T follicular helper cell (primary cell): ENCODE results near the gene GGA3.
"Not testable (repeated sequence)": the region's sequence is repeated elsewhere in the genome, so short reads cannot be mapped to it uniquely, and the experiment has no call there.

ENCODE experiments used
- DNase-seq: peaks from one replicate; pipeline ENCODE4 v3.0.0-alpha.2; 2020; ENCODE audit warnings: low read depth

Gene GGA3

DNA sequence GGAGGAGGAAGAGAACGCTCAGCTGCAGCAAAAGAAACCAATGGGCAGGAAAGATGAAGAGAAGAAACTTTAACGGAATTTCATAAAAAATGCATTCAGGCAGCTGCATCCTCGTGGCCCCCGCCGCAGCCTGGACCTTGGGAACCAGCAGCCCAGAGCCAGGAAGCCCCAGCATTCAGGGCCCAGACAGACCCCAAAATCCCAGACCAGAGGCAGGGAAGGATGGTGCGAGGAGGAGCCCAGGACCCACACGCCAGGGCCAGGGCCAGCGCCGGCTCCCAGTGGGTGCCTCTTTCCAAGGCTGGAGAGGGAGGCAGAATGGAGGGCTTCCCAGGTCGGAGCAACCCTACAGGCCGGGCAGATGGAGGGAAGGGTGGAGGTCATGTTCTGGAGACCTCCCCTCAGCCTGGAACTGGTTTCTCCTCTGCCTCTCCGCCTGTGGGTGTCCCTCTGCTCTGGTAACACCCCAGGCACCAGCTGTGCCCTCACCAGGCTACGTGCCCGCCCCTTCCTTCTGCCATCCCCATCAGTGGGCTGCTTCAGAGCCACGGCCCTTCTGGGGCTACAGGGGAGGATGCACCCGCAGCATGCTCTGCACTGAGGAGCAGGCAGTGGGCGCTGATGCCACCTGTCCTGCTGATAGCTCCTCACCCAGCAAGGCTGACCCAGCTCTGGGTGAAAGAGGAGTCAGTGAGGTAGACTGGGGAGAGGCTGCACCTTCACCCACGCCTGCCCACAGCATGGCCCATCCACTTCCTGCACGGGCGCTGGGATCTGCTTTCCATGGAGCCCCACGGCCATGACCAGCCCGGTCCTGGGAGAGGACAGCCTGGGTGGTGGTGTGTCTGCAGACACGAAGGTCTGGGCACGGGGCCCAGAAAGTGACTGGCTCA is 10.8 kb upstream of the GGA3 start:
- DNase-seq: no peak

DNA sequence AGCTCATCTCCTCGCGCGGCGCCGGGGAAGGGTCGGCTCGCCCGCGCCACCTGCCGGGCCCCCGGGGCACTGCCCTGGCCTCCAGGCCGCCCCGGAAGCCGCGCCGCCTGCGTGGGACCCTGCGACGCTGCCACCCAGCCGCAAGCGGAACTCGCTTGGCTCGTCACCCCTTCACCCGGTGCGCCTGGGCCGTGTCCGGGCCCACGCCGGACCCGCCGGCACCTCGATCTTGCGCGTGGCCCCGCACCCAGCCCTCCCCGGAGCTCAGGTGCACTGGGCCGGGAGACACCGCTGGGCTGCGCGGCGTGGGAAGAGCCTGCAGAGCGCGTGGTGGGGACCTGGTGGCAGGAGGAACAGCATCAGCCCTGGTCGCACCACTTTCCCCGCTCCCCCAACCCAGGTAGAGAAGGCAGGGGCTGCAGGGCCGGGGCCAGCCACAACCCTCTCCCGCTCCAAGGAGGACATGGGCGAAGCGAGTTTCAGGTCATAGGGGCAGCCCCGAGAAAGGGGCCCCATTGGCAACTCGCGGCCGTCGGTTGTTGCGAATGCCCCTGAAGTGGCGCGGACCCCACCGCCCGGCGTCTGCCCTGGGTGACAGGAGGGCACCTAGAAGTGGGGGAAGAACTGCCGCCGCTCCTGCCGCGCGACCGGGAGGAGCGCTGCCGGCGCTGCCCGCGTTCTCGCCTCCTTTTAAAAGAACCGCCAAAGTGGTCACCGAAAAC is 10.0 kb upstream of the GGA3 start:
- peak; percentile 77 for DNase-seq

DNA sequence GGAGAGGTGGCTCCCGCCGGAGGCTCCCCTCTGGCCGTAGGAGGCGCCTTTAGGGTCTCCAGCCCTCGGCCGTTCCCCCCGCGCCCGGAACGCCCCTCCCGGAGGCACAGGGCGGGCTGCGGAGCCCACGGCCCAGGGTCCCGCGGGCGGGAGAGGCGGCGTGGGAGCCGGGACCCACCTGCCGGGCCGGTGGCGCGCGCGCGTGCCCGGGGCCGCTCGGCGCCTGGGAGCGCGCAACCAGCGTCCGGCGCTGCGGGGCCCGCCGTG is 9.5 kb upstream of the GGA3 start, which contains the start of gene MIF4GD:
Gene MIF4GD, minus strand, starts transcription at position 266 of the 267 bp plus-strand sequence. CDS start 1,036 bp downstream, outside the sequence.
- no peak for DNase-seq

DNA sequence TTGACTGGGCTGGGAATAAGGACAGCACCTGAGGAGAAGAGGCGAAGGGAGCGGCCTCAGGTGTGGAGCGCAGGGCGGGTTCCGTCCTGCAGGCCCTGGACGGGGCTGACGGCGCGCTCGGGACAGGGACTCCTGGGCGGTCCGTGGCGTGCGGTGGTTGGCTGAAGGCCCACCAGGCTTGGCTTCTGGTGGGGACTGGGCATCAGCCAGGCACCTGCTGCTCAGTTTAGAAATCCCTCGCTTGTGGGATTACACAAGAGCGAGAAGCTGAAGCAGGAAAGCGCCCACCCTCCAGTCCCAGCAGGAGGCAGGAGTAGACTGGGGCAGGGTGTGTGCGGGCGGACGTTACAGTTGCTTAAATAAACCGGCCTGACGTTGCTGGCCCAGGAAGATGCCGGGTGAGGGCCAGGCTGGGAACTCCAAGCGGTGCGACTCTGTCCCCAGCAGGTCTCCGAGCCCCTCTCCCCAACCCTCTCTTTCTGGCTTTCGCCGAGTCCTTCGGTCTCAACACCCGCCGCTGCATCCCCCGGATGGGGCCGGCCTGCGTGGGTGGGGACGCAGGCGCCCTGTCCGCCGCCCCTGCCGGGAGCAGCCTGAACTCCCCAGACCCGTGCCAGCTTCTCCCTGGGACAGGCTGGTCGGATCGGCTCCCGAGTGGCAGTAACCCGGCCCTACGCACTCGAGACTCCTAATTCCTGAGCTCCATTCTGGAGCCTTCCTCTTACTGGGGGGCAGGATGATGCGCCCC is 9.0 kb upstream of the GGA3 start:
- DNase-seq: peak; percentile 15

DNA sequence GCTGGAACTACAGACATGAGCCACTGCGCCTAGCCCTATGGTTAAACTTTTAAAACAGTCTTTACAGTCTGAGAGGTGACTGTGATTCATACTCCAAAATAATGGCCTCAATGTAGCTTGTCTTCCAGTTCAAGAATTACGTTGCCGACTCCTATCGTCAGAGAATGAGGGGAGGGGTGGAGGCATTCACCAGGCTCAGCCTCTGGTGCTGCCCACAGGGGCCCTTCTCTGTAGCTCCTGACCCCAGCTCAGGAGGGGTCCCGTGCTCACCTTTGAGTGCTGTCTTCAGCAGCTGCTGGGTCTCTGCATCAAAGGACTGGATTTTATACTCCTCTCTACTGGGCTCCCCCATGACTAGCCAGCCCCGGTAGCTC is 8.4 kb upstream of the GGA3 start:
- no peak for DNase-seq

DNA sequence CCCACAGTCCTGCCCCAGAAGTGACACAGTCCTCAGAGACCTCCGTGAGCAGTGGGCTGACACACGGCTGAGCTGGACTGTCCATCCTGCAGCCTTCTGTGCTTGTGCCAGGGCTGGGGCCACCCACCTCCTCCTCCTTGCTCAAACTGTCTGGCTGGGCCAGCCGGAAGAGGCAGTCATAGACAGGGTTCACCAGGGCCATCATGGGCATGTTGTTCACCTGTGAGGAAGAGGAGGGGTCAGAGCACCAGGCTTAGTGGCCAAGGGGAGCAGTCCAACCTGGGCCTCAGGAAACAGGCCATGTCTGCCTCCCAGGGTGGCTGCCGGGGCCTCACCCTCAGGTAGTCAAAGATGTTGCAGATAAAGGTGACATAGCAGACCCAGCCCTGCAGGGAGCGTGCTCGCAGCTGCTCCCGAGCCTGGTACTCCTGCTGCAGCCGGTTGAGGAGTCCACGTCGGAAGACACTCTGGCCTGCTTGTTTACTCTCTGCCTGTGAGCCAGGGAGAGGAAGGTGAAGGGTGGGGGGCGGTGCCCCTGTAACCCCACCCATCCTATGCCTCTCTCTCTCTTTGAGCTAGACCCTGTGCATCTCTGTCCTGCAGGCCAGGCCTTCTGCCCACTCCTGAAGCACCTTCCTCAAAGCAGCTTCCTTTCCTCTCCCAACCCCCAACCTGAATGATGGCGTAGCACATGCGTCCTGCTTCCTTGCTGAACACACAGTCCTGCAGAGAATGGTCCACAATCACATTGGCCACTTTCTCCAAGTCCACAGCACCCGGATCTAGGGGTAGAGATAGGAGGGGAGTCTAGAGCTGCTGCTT is 6.2 kb upstream of the GGA3 start:
- no peak for DNase-seq

DNA sequence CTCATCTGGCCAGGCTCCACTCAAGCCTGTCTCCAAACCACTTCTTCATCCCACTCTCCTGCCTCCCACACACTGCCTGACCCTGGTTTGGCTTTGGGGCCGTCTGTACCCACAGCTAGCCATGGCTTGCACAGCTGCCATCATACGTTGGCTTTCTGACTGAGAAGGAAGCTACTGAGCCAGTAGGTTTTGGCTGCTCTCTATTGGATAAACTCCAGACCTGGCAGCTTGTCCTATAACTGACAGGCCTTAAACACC is 5.7 kb upstream of the GGA3 start:
- no peak for DNase-seq

DNA sequence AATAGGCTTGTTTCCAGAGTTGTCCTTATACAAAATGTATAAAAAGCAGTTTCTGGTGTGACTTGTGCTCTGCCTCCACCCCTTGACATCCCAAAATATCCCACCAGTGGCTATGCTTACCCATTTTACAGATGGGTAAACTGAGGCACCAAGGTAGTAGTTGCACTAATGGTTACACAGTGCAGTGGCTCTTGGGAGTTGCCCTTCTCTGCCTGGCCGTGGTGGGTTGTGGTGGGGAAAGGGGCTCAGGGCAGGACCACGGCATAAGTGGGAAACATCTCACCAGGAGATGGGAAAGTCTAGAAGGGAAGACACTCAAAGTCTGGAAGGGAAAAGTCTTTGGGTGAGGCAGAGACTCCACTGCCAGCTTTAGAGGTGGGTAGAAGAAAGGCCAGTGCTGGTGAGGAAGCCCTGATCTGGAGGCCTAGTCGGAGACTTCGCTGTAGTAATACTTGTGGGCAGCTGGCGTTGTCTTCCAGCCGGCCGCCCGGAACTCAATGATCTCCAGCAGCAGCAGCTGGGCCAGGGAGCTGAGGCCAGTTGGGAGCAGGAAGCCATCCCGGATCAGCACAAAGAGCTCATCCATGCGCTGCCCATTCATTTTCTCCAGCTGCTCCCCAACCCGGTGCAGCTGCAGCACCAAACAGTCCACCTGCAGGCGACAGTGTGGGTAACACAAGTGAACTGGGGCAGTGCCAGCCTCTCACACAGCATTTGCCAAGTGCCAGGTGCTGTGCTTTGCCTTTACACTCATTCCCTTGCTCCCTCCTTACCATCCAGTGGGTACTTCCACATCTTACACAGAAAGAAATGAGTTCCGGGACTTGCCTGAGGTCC is 5.1 kb upstream of the GGA3 start:
- DNase-seq: no peak

DNA sequence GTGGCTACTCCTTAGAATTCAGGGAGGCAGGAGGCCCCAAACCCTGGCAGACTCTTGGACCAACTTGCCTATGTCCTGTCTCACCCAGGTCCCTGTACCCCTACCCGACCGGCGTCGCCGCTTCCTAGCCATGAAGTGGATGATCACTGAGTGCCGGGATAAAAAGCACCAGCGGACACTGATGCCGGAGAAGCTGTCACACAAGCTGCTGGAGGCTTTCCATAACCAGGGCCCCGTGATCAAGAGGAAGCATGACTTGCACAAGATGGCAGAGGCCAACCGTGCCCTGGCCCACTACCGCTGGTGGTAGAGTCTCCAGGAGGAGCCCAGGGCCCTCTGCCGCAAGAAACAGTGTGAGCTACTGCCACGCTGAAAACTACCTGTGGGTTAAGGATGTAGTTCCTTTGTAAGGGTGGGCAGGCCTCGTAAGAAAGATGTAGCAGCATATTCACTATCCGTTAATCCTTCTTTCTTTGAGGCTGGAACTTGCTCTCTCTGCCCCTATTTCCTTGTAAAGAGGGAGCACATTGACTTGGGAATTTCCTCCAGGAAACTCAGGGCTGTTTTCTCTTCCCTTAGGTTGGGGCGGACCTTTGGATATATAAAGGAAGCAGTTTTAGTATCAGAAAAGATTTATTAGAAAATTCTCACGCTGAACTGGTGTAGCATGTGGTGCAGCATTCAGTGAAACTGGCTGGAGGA is 4.4 kb upstream of the GGA3 start:
- DNase-seq: no peak

DNA sequence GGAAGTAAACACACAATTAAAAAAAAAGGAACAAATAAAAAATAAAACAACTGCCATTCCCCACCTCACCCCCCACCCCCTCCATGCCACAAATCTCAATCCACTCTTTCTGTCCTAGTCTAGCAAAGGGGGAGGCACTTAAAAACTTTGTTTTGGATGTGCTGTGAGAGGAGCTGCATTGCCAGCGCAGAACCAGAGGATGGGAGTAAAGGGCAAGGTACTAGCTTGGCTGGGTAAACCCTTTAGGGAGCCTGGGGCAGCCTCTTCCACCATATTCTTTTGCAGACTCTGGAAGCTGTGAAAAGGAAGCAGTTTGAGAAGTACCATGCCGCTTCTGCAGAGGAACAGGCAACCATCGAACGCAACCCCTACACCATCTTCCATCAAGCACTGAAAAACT is 1.6 kb upstream of the GGA3 start:
- no peak for DNase-seq

DNA sequence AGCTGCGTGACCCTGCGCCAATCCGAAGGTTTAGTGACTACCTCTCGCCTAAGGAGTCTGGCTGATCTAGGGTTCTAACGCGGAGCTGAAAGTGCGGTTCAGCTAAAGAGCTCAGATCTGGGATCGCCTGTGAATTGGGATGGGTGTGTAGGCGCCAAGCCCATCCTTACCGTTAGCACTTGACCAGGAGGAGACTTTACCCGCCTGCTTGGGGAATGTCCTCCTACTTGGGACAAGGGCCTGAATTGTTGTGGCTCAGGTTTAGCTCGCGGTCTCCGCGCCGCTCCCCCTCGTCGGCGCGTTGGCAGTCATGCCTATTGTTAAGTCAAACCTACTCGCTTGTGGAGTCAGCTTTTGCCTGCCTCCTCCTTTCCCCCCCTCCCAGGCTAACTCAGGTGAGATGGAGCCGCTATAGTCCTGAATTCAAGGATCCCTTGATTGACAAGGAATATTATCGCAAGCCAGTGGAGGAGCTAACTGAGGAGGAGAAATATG is 753 bp upstream of the GGA3 start:
- no peak for DNase-seq

DNA sequence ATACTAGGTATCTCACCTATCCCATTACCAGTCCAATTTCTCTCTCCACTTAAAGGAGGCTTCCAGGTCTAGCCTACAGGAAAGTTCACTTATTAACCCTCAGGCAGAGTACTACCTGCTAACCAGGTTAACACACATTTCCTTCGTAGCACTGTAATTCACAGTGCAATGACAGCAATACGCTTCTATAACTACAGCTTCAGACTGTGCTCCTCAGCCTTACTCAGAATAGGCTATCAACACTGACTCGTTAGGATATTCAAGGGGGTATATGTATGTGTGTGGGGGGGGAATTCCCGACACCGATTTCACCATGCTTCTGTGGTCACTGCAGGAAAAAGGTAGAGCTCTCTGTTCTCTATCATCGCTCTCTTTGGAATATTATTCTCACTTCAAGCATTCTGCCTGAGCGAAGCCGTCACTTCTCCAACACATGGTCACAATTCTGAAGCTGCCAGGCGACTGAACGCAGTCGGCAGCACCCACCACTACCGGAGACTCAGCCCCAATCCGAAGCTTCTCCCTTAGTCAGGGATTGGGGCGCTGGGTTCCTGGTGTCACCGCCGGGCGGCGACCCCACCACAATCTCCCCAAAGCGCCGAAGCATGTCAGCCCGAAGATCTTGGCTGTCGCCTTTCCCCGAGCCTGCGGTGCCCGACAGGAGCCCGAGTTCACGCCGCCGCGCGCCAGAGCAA is 618 bp downstream of the GGA3 start:
- DNase-seq: no peak

DNA sequence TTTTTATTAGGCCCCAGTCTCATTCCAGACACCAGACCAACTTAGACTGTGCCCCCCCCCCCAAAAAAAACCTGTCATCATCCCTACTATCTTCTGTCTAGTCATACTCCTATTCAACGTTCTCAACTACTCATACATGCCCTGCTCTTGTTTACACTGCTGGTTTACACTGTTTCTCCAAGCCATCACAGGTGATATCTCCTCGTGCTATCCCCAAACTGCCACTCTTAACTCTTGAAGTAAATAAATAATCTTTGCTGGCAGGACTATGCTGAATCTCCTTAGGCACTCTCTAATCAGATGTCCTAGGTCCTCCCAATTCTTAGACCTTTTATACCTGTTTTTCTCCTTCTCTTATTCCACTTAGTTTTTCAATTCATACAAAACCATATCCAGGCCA is 4.2 kb downstream of the GGA3 start:
- not testable (repeated sequence) for DNase-seq

DNA sequence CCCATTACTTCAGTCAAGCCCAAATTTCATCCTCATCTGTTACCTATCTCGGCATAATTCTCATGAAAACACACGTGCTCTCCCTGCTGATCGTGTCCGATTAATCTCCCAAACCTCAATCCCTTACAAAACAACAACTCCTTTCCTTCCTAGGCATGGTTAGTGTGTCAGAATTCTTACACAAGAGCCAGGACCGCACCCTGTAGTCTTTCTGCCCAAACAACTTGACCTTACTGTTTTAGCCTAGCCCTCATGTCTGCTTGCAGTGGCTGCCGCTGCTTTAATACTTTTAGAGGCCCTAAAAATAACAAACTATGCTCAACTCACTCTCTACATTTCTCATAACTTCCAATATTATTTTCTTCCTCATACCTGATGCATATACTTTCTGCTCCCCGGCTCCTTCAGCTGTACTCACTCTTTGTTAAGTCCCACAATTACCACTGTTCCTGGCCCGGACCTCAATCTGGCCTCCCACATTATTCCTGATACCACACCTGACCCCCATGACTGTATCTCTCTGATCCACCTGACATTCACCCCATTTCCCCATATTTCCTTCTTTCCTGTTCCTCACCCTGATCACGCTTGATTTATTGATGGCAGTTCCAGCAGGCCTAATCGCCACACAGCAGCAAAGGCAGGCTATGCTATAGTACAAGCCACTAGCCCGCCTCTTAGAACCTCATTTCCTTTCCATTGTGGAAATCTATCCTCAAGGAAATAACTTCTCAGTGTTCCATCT is 5.3 kb downstream of the GGA3 start:
- DNase-seq: not testable (repeated sequence)

DNA sequence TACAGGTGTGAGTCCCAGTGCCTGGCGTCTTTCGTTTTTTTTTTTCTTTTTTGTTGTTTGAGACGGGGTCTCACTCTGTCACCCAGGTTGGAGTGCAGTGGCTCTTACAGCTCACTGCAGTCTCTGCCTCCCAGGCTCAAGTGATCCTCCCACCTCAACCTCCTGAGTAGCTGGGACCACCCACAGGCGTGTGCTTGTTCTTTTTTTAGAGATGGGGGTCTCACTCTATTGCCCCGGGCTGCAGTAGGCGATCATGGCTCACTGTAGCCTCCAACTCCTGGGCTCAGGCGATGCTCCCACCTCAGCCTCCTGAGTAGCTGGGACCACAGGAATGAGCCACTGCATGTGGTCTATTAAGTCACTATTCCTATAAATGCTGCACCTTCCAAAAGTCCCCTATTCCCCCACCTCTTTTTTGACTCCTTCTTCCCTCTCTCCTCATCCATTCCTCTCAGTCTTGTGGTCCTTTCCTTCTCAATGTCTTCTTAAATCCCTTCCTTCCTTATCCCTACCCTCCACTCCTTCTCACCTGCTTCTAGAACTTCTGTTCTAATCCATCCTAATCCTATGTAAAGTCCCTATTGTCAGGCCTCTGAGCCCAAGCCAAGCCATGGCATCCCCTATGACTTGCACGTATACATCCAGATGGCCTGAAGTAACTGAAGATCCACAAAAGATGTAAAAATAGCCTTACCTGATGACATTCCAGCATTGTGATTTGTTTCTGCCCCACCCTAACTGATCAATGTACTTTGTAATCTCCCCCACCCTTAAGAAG is 9.2 kb downstream of the GGA3 start:
- no peak for DNase-seq

DNA sequence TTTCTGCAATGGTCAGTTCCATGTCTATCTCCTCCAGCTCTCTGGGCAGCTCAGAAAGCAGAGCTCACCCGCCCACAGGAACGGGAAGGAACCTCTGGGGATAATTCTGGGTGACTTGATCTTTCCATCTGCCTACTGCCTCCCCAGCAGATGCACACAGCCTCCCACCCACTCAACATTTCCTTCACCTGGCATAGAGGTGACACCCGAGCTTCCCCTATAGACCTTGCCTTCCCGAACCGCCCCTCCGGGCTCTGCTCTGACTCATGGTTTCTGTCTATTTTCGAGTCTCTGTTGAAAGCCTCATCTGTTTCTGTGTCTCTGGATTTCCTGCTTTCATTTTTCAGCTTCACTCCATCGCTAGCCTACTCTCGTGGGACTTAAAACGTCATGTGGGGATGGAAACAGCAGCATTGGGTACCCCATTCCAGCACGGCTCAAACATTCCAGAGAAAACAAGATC is 11.4 kb downstream of the GGA3 start:
- DNase-seq: peak; percentile 52

DNA sequence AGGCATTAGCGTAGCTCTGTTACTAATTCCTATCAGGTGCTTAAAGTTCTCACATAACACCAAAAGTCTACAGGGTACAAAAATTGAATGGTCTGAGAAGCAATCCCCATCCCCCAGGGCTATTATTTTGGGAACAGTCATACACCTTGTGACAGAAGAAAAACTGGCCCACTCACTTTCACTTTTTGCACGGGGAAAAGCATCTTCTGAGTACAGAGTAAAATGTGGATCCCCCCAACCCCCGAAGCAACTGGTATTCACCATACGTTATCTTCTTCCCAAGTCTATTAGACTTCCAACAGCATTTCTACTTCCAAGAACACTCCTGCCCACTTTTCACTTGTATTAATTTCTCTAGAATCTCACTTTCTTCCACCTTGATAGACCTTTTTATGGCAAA is 11.8 kb downstream of the GGA3 start:
- no peak for DNase-seq

DNA sequence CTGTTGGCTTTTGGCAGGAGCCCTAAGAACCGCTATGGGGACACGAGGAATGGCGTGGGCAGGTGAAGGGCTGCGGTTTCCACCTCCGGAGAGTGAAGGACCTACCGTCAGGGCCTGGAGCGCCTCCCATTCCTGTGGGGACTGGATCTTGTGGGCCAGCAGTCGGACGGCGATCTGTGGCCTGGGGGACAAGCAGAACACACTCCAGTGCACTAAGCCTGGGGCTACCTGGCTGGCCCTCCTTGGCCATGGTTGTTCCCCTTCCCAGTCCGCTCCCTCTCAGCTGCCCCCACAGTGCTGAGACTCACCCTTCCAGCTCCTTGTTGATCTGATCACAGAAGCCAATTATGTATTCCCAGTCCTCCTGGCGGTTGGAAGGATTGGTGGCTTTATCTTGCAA is 15.0 kb downstream of the GGA3 start:
- no peak for DNase-seq
